KMS-11 (cell line): ENCODE results near the gene KRT31.

Experiments used
- H2AFZ ChIP-seq: fragments of 200-600 bp; sonication (generic); 2 replicates; pipeline ENCODE4 v1.6.1; 2016; ENCODE audit warnings: antibody characterized with exemption, mixed run types, low read depth
- H3K27ac ChIP-seq: fragments of 200-600 bp; sonication (generic); 2 replicates; pipeline ENCODE4 v1.6.1; 2016; ENCODE audit warnings: mild to moderate bottlenecking, mixed run types
- H3K27me3 ChIP-seq: fragments of 200-600 bp; sonication (generic); 2 replicates; pipeline ENCODE4 v1.6.1; 2017; ENCODE audit warnings: mild to moderate bottlenecking, low read depth, mixed run types, moderate library complexity; ENCODE audit not compliant: insufficient read depth
- H3K36me3 ChIP-seq: fragments of 200-600 bp; sonication (generic); 2 replicates; pipeline ENCODE4 v1.6.1; 2017; ENCODE audit warnings: mild to moderate bottlenecking, mixed run types; ENCODE audit not compliant: insufficient read depth
- H3K4me1 ChIP-seq: fragments of 200-600 bp; sonication (generic); 2 replicates; pipeline ENCODE4 v1.6.1; 2016; ENCODE audit warnings: mild to moderate bottlenecking, low read depth, mixed run types; ENCODE audit not compliant: poor library complexity, severe bottlenecking
- H3K4me2 ChIP-seq: fragments of 200-600 bp; sonication (generic); 2 replicates; pipeline ENCODE4 v1.7.0; 2016; ENCODE audit warnings: mild to moderate bottlenecking, mixed run types
- H3K4me3 ChIP-seq: fragments of 200-600 bp; sonication (generic); IDR thresholded peaks from 2 replicates; pipeline ENCODE4 v1.6.1; 2017; ENCODE audit warnings: low read depth, low read length, mixed read lengths; ENCODE audit not compliant: insufficient read depth
- H3K79me2 ChIP-seq: fragments of 200-600 bp; sonication (generic); 2 replicates; pipeline ENCODE4 v1.6.1; 2016; ENCODE audit warnings: low read depth, mixed run types; ENCODE audit not compliant: insufficient read depth
- H3K9ac ChIP-seq: fragments of 200-600 bp; sonication (generic); 2 replicates; pipeline ENCODE4 v1.6.1; 2016; ENCODE audit warnings: mild to moderate bottlenecking, mixed run types
- H4K20me1 ChIP-seq: fragments of 200-600 bp; sonication (generic); 2 replicates; pipeline ENCODE4 v1.6.1; 2016; ENCODE audit warnings: mild to moderate bottlenecking, mixed run types; ENCODE audit not compliant: insufficient read depth
- CTCF ChIP-seq: fragments of 200-600 bp; sonication (generic); conservative IDR thresholded peaks from 2 replicates; pipeline ENCODE4 v1.6.1; 2017; ENCODE audit warnings: low read depth, mild to moderate bottlenecking, antibody characterized with exemption, low read length, moderate library complexity, mixed read lengths

Gene KRT31

GRCh38 chr17:41407226-41407625 is 9.8 kb upstream of the KRT31 start:
- Histone ChIP-seq H3K27me3 (no peaks in the 10 kb centered on the region), H3K4me3 (no peak overlapping the region), H3K4me1 (no peaks in the 10 kb centered on the region)

DNA sequence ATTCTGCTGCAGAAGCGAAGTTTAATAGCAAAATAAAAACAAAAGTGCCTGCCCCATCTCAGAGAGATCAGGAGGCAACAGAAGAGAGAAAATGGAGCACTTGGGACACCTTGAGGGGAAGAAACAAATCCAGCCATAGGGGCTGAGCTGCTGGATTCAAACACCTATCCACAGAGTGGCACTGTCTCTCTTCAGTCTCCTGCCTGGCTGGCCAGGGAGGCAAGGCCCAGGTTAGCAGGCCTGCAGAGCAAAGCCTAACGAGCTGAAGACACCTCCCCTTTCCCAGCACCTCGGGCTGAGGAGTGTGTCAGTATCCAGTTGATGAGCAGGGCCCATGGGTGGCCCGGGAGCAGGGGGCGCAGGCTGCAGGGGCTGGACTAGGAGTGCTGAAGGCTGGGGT is 8.8 kb upstream of the KRT31 start:
- no peaks in the 10 kb centered on the region for H3K4me1 ChIP-seq
- no peak overlapping the region for H3K4me3 ChIP-seq
- TF ChIP-seq CTCF = no peak
- no peak overlapping the region for H2AFZ ChIP-seq
- H3K79me2 ChIP-seq = no peaks in the 10 kb centered on the region
- no peak overlapping the region for H3K9ac ChIP-seq
- H3K27me3 ChIP-seq = no peaks in the 10 kb centered on the region
- no peaks in the 10 kb centered on the region for H3K36me3 ChIP-seq
- H3K4me2 ChIP-seq = no peak overlapping the region
- H4K20me1 ChIP-seq = no peaks in the 10 kb centered on the region
- no peak overlapping the region for H3K27ac ChIP-seq

More at GRCh38 chr17:41407226-41407625, 9.8 kb upstream of the KRT31 start:
- Histone ChIP-seq H3K27ac (no peak overlapping the region), H3K79me2 (no peaks in the 10 kb centered on the region), H3K9ac (no peak overlapping the region), H4K20me1 (no peaks in the 10 kb centered on the region), H3K36me3 (no peaks in the 10 kb centered on the region), H2AFZ (no peak overlapping the region), H3K4me2 (no peak overlapping the region)
- TF ChIP-seq CTCF = no peak

DNA sequence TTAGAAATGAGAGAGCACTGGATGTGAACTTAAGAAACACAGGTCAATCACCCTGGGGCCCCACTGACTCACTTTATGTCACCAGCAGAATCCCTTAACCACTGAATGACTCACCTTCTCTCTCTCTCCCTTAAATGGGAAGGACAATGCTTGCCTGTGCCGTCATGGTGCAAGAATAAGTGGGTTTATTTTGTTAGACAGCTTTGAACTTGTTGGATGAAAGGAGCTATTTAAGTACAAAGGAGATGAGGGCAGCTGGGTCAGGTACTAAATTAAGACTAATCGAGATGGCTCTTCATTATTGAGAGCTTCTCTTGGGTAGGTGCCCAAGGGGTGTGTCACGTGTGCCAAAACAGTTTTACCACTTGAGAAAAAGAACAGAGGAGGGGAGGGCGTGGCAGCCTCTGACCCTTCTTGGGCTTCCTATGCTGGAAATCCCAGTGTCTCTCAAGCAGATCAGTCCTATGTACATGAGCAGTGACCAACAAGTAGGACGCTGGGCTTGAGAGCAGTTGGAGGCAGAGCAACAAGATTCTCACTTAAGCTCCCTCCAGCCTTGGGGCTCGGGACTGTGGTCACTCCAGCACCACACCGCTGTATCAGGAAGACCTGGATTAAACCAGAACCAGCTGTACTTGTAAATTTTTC is 6.7 kb upstream of the KRT31 start:
- H3K4me1 ChIP-seq = no peaks in the 10 kb centered on the region
- H3K4me3 ChIP-seq = no peak overlapping the region
- no peak overlapping the region for H3K4me2 ChIP-seq
- H3K9ac ChIP-seq = no peak overlapping the region
- no peaks in the 10 kb centered on the region for H3K36me3 ChIP-seq
- H4K20me1 ChIP-seq = no peaks in the 10 kb centered on the region
- no peaks in the 10 kb centered on the region for H3K79me2 ChIP-seq
- H2AFZ ChIP-seq = no peak overlapping the region
- no peaks in the 10 kb centered on the region for H3K27me3 ChIP-seq
- no peak for TF ChIP-seq CTCF
- no peak overlapping the region for H3K27ac ChIP-seq

DNA sequence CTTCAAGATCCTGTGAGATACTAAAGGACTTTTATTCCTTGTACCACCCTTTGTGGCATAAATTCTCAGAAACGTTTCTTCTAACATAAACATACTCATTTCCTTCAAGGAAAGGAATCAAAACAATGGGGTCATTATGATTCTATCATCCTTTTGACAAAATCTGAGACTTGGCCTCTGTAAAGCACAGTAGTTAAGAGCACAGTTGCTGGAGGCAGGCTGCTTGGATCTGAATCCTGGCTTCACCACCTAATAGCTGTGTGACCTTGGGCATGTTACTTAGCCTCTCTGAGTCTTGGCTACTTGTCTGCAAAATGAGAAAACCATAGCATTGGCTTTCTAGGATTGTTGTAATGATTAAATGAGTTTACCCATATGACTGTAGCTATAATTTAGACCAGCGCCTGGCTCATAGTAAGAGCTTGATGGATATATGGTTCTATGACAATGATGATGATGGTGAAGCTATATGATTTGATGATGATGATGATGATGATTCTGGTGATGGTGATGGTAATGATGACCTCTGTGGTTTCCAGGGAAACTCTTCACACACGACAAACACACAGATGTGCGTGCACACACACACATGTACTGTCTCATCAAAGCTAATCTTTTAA is 6.1 kb upstream of the KRT31 start:
- H3K27ac ChIP-seq = no peak overlapping the region

More for the DNA sequence above, 6.1 kb upstream of the KRT31 start:
- no peak overlapping the region for H3K9ac ChIP-seq
- no peaks in the 10 kb centered on the region for H4K20me1 ChIP-seq
- H3K4me2 ChIP-seq = no peak overlapping the region
- no peak overlapping the region for H3K4me3 ChIP-seq
- H3K36me3 ChIP-seq = no peaks in the 10 kb centered on the region
- no peak overlapping the region for H2AFZ ChIP-seq
- no peaks in the 10 kb centered on the region for H3K79me2 ChIP-seq
- H3K27me3 ChIP-seq = no peaks in the 10 kb centered on the region
- no peak for TF ChIP-seq CTCF
- H3K4me1 ChIP-seq = no peaks in the 10 kb centered on the region
